HEK293 (cell line): ENCODE data around the gene GAST.

ENCODE experiments used
- GLI4 ChIP-seq: fragments of 450-650 bp; formaldehyde crosslinking; IDR thresholded peaks from 2 replicates; pipeline ENCODE4 v1.5.1; 2016; ENCODE audit warnings: missing biosample characterization, missing genetic modification characterization
- GLIS1 ChIP-seq: fragments of 450-650 bp; formaldehyde crosslinking; IDR thresholded peaks from 2 replicates; pipeline ENCODE4 v1.5.1; 2016; ENCODE audit warnings: missing biosample characterization, missing genetic modification characterization
- MZF1 ChIP-seq: fragments of 450-650 bp; formaldehyde crosslinking; IDR thresholded peaks from 2 replicates; pipeline ENCODE4 v1.5.1; 2017; ENCODE audit warnings: missing biosample characterization, missing genetic modification characterization, borderline replicate concordance
- REPIN1 ChIP-seq: fragments of 450-650 bp; formaldehyde crosslinking; IDR thresholded peaks from 2 replicates; pipeline ENCODE4 v1.5.1; 2017; ENCODE audit warnings: missing biosample characterization, missing genetic modification characterization, low read depth
- SP3 ChIP-seq: fragments of 450-650 bp; formaldehyde crosslinking; IDR thresholded peaks from 2 replicates; pipeline ENCODE4 v1.5.1; 2016; ENCODE audit warnings: missing biosample characterization, missing genetic modification characterization
- ZNF121 ChIP-seq: fragments of 450-650 bp; formaldehyde crosslinking; IDR thresholded peaks from 2 replicates; pipeline ENCODE4 v1.5.1; 2016; ENCODE audit warnings: missing biosample characterization, missing genetic modification characterization
- ZNF16 ChIP-seq: fragments of 450-650 bp; formaldehyde crosslinking; IDR thresholded peaks from 2 replicates; pipeline ENCODE4 v1.5.1; 2016; ENCODE audit warnings: low read depth, missing biosample characterization, missing genetic modification characterization
- ZNF214 ChIP-seq: fragments of 450-650 bp; formaldehyde crosslinking; IDR thresholded peaks from 2 replicates; pipeline ENCODE4 v1.5.1; 2017; ENCODE audit warnings: missing biosample characterization, mild to moderate bottlenecking, missing genetic modification characterization, borderline replicate concordance
- ZNF23 ChIP-seq: fragments of 450-650 bp; formaldehyde crosslinking; IDR thresholded peaks from 2 replicates; pipeline ENCODE4 v1.5.1; 2016; ENCODE audit warnings: missing biosample characterization, missing genetic modification characterization, borderline replicate concordance
- ZNF354C ChIP-seq: fragments of 450-650 bp; formaldehyde crosslinking; IDR thresholded peaks from 2 replicates; pipeline ENCODE4 v1.5.1; 2016; ENCODE audit warnings: missing biosample characterization, missing genetic modification characterization, low read depth, borderline replicate concordance
- ZNF423 ChIP-seq: fragments of 450-650 bp; formaldehyde crosslinking; IDR thresholded peaks from 2 replicates; pipeline ENCODE4 v1.5.1; 2016; ENCODE audit warnings: missing biosample characterization, missing genetic modification characterization
- ZNF510 ChIP-seq: fragments of 450-650 bp; formaldehyde crosslinking; IDR thresholded peaks from 2 replicates; pipeline ENCODE4 v1.5.1; 2018; ENCODE audit warnings: mild to moderate bottlenecking, missing genetic modification characterization, missing biosample characterization; ENCODE audit not compliant: insufficient replicate concordance
- ZNF521 ChIP-seq: fragments of 450-650 bp; formaldehyde crosslinking; IDR thresholded peaks from 2 replicates; pipeline ENCODE4 v1.5.1; 2017; ENCODE audit warnings: missing biosample characterization, mild to moderate bottlenecking, missing genetic modification characterization
- ZNF530 ChIP-seq: fragments of 450-650 bp; formaldehyde crosslinking; IDR thresholded peaks from 2 replicates; pipeline ENCODE4 v1.5.1; 2016; ENCODE audit warnings: low read depth, missing biosample characterization, missing genetic modification characterization
- ZNF571 ChIP-seq: fragments of 450-650 bp; formaldehyde crosslinking; IDR thresholded peaks from 2 replicates; pipeline ENCODE4 v1.5.0; 2017; ENCODE audit warnings: missing biosample characterization, missing genetic modification characterization
- ZNF658 ChIP-seq: fragments of 450-650 bp; formaldehyde crosslinking; IDR thresholded peaks from 2 replicates; pipeline ENCODE4; 2016; ENCODE audit warnings: missing biosample characterization, missing genetic modification characterization
- ZNF707 ChIP-seq: fragments of 450-650 bp; formaldehyde crosslinking; IDR thresholded peaks from 2 replicates; pipeline ENCODE4 v1.5.1; 2016; ENCODE audit warnings: missing biosample characterization, missing genetic modification characterization
- ZNF830 ChIP-seq: fragments of 450-650 bp; IDR thresholded peaks from 2 replicates; pipeline ENCODE4 v1.5.0; 2018; ENCODE audit warnings: missing biosample characterization, missing genetic modification characterization, low read depth, mild to moderate bottlenecking, moderate library complexity
- TF ChIP-seq, protein P1 (sequence below): fragments of 450-650 bp; formaldehyde crosslinking; IDR thresholded peaks from 2 replicates; pipeline ENCODE4 v1.5.1; 2016; ENCODE audit warnings: missing biosample characterization, missing genetic modification characterization
- TF ChIP-seq, protein P2 (sequence below): fragments of 450-650 bp; formaldehyde crosslinking; IDR thresholded peaks from 2 replicates; pipeline ENCODE4 v1.5.1; 2016; ENCODE audit warnings: missing biosample characterization, missing genetic modification characterization
- TF ChIP-seq, protein P3 (sequence below): fragments of 450-650 bp; IDR thresholded peaks from 2 replicates; pipeline ENCODE4 v1.5.1; 2018; ENCODE audit warnings: missing biosample characterization, mild to moderate bottlenecking, missing genetic modification characterization
- TF ChIP-seq, protein P4 (sequence below): fragments of 450-650 bp; formaldehyde crosslinking; IDR thresholded peaks from 2 replicates; pipeline ENCODE4 v1.5.1; 2016; ENCODE audit warnings: missing biosample characterization, missing genetic modification characterization
- TF ChIP-seq, protein P5 (sequence below): fragments of 450-650 bp; formaldehyde crosslinking; IDR thresholded peaks from 2 replicates; pipeline ENCODE4 v1.5.0; 2017; ENCODE audit warnings: missing biosample characterization, missing genetic modification characterization, borderline replicate concordance
- TF ChIP-seq, protein P6 (sequence below): fragments of 450-650 bp; formaldehyde crosslinking; IDR thresholded peaks from 2 replicates; pipeline ENCODE4 v1.5.1; 2016; ENCODE audit warnings: missing biosample characterization, missing genetic modification characterization, borderline replicate concordance

GAST gene

DNA sequence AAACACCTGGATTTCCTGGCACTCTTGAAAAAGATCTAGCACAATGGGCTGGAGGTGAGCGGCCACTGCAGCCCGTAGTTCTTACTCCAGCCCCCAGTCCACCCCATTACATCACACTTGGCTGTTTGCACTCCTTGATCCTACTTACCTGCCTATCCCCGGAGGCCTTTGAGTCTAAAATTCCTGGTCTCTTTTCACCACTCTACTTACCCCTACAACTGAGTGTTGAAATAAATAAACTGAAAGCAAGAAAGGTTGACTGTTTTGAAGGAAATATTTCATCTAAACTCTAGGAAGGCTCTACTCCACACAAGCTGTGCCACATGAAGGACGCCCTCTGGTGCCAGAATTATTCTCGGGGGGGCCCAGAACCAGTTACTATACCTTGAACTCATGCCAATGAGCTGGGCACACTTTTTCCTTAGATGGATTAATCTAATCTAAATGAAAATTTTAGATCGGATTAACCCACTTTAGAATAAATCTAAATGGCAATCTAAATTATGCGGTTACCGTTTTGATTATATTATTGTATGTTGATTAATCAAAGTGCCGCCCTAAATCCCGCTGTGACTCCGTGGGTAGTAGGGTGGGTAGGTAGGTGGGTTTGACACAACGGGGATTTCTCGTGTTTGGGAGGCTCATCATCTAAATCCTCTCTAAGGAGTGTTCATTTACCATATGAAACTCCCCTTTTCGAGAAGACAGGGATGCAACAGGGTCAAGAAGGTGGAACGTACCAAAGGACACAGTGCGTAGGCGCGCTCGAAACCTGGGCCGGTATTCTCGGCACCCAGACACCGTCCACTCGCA lies 24.1 kb upstream of the GAST start (continued):
- TF ChIP-seq, protein P1, sequence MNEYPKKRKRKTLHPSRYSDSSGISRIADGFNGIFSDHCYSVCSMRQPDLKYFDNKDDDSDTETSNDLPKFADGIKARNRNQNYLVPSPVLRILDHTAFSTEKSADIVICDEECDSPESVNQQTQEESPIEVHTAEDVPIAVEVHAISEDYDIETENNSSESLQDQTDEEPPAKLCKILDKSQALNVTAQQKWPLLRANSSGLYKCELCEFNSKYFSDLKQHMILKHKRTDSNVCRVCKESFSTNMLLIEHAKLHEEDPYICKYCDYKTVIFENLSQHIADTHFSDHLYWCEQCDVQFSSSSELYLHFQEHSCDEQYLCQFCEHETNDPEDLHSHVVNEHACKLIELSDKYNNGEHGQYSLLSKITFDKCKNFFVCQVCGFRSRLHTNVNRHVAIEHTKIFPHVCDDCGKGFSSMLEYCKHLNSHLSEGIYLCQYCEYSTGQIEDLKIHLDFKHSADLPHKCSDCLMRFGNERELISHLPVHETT, result no peak
- TF ChIP-seq, protein P2, sequence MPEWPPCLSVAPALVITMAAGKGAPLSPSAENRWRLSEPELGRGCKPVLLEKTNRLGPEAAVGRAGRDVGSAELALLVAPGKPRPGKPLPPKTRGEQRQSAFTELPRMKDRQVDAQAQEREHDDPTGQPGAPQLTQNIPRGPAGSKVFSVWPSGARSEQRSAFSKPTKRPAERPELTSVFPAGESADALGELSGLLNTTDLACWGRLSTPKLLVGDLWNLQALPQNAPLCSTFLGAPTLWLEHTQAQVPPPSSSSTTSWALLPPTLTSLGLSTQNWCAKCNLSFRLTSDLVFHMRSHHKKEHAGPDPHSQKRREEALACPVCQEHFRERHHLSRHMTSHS (tag by site-specific recombination), result no peak
- no peak for TF ChIP-seq ZNF354C
- TF ChIP-seq, protein P3, sequence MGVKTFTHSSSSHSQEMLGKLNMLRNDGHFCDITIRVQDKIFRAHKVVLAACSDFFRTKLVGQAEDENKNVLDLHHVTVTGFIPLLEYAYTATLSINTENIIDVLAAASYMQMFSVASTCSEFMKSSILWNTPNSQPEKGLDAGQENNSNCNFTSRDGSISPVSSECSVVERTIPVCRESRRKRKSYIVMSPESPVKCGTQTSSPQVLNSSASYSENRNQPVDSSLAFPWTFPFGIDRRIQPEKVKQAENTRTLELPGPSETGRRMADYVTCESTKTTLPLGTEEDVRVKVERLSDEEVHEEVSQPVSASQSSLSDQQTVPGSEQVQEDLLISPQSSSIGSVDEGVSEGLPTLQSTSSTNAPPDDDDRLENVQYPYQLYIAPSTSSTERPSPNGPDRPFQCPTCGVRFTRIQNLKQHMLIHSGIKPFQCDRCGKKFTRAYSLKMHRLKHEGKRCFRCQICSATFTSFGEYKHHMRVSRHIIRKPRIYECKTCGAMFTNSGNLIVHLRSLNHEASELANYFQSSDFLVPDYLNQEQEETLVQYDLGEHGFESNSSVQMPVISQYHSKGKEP (tag by site-specific recombination), result 0 out of 2 replicates have a peak, but pooled peaks have one; percentile 56
- TF ChIP-seq ZNF23 (tag by site-specific recombination), result no peak
- TF ChIP-seq GLI4 (tag by site-specific recombination), result no peak
- no peak for TF ChIP-seq SP3 (tag by site-specific recombination)
- no peak for TF ChIP-seq ZNF658
- no peak for TF ChIP-seq ZNF707
- TF ChIP-seq ZNF521 (tag by site-specific recombination), result no peak
- TF ChIP-seq ZNF121, result no peak
- TF ChIP-seq, protein P4, sequence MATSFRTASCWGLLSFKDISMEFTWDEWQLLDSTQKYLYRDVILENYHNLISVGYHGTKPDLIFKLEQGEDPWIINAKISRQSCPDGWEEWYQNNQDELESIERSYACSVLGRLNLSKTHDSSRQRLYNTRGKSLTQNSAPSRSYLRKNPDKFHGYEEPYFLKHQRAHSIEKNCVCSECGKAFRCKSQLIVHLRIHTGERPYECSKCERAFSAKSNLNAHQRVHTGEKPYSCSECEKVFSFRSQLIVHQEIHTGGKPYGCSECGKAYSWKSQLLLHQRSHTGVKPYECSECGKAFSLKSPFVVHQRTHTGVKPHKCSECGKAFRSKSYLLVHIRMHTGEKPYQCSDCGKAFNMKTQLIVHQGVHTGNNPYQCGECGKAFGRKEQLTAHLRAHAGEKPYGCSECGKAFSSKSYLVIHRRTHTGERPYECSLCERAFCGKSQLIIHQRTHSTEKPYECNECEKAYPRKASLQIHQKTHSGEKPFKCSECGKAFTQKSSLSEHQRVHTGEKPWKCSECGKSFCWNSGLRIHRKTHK (tag by site-specific recombination), result no peak
- TF ChIP-seq ZNF830 (tag by site-specific recombination), result no peak
- TF ChIP-seq ZNF423 (tag by site-specific recombination), result no peak
- TF ChIP-seq ZNF214, result no peak
- TF ChIP-seq, protein P5, sequence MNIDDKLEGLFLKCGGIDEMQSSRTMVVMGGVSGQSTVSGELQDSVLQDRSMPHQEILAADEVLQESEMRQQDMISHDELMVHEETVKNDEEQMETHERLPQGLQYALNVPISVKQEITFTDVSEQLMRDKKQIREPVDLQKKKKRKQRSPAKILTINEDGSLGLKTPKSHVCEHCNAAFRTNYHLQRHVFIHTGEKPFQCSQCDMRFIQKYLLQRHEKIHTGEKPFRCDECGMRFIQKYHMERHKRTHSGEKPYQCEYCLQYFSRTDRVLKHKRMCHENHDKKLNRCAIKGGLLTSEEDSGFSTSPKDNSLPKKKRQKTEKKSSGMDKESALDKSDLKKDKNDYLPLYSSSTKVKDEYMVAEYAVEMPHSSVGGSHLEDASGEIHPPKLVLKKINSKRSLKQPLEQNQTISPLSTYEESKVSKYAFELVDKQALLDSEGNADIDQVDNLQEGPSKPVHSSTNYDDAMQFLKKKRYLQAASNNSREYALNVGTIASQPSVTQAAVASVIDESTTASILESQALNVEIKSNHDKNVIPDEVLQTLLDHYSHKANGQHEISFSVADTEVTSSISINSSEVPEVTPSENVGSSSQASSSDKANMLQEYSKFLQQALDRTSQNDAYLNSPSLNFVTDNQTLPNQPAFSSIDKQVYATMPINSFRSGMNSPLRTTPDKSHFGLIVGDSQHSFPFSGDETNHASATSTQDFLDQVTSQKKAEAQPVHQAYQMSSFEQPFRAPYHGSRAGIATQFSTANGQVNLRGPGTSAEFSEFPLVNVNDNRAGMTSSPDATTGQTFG (tag by site-specific recombination), result no peak
- no peak for TF ChIP-seq GLIS1 (tag by site-specific recombination)
- TF ChIP-seq ZNF530 (tag by site-specific recombination), result no peak
- TF ChIP-seq ZNF16, result no peak
- no peak for TF ChIP-seq REPIN1 (tag by site-specific recombination)
- TF ChIP-seq ZNF571 (tag by site-specific recombination), result no peak
- TF ChIP-seq MZF1 (tag by site-specific recombination), result 0 out of 2 replicates have a peak, but pooled peaks have one; percentile 55
- TF ChIP-seq, protein P6, sequence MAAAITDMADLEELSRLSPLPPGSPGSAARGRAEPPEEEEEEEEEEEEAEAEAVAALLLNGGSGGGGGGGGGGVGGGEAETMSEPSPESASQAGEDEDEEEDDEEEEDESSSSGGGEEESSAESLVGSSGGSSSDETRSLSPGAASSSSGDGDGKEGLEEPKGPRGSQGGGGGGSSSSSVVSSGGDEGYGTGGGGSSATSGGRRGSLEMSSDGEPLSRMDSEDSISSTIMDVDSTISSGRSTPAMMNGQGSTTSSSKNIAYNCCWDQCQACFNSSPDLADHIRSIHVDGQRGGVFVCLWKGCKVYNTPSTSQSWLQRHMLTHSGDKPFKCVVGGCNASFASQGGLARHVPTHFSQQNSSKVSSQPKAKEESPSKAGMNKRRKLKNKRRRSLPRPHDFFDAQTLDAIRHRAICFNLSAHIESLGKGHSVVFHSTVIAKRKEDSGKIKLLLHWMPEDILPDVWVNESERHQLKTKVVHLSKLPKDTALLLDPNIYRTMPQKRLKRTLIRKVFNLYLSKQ (tag by site-specific recombination), result no peak
- no peak for TF ChIP-seq ZNF510 (tag by site-specific recombination)
